HG02885 (cell line): ENCODE measurements around the gene PRKD1.

ENCODE experiments used
- ATAC-seq: cut with Tn5 transposase; IDR thresholded peaks from one replicate; pipeline ENCODE4 v1.9.1; 2021; ENCODE audit warnings: mild to moderate bottlenecking; ENCODE audit not compliant: unreplicated experiment, poor library complexity

Gene PRKD1

GRCh38 chr14:29637411-29637810, 290.2 kb downstream of the PRKD1 start:
- ATAC-seq = no peak

- no peak for ATAC-seq
Observed at GRCh38 chr14:29636870-29637269, 290.8 kb downstream of the PRKD1 start.

- no peak for ATAC-seq
Observed at GRCh38 chr14:29630566-29631160, 297.0 kb downstream of the PRKD1 start.

- ATAC-seq = no peak
Observed at GRCh38 chr14:29629839-29630238, 297.8 kb downstream of the PRKD1 start.

GRCh38 chr14:29627137-29627536, 300.5 kb downstream of the PRKD1 start:
- no peak for ATAC-seq

GRCh38 chr14:29618323-29619067, 309.2 kb downstream of the PRKD1 start:
- no peak for ATAC-seq

- ATAC-seq = no peak
Observed at GRCh38 chr14:29616922-29617321, 310.7 kb downstream of the PRKD1 start.

- no peak for ATAC-seq
Observed at GRCh38 chr14:29608861-29609260, 318.8 kb downstream of the PRKD1 start.

- ATAC-seq = no peak
Observed at GRCh38 chr14:29607169-29607568, 320.5 kb downstream of the PRKD1 start.

- no peak for ATAC-seq
Observed at GRCh38 chr14:29603696-29604095, 324.0 kb downstream of the PRKD1 start.

- no peak for ATAC-seq
Observed at GRCh38 chr14:29601616-29602015, 326.0 kb downstream of the PRKD1 start.

- no peak for ATAC-seq
Observed at GRCh38 chr14:29587761-29588470, 339.7 kb downstream of the PRKD1 start.

GRCh38 chr14:29587046-29587445, 340.6 kb downstream of the PRKD1 start:
- ATAC-seq = no peak

GRCh38 chr14:29584992-29585391, 342.7 kb downstream of the PRKD1 start:
- no peak for ATAC-seq

- ATAC-seq = no peak
Observed at GRCh38 chr14:29580763-29581162, 346.9 kb downstream of the PRKD1 start.

- no peak for ATAC-seq
Observed at GRCh38 chr14:29579838-29580237, 347.8 kb downstream of the PRKD1 start.

- ATAC-seq = no peak
Observed at GRCh38 chr14:29576927-29577326, 350.7 kb downstream of the PRKD1 start.

GRCh38 chr14:29569194-29569593, 358.5 kb downstream of the PRKD1 start:
- ATAC-seq = no peak

GRCh38 chr14:29566194-29566593, 361.5 kb downstream of the PRKD1 start:
- ATAC-seq = no peak

GRCh38 chr14:29558516-29558915, 369.1 kb downstream of the PRKD1 start:
- ATAC-seq = no peak

GRCh38 chr14:29554335-29554734, 373.3 kb downstream of the PRKD1 start:
- no peak for ATAC-seq
